Breast epithelium (tissue), 4 donors: Measurements from ENCODE around the gene LUZP1. TPM values are rescaled to one million over a fixed set of nuclear protein-coding genes. Genes with fewer than 3 reads are reported as not detected.

Source experiments
- DNase-seq, 2 donors: peaks; one replicate each; pipeline ENCODE4 v3.0.0-alpha.2; 2019; ENCODE audit warnings: low spot score in 2 of 2
- H3K27ac ChIP-seq, 2 donors: fragments of 200-600 bp; sonication (generic) in 1 of 2; one replicate each; pipeline ENCODE4 v1.5.1; 2016 to 2019; ENCODE audit warnings: mild to moderate bottlenecking in 1 of 2
- H3K27me3 ChIP-seq, 2 donors: fragments of 200-600 bp; sonication (generic) in 1 of 2; one replicate each; pipeline versions ENCODE4 v1.5.1 to v1.6.0; 2017 to 2019; ENCODE audit warnings: control low read depth in 1 of 2, mild to moderate bottlenecking in 1 of 2
- H3K36me3 ChIP-seq: fragments of 200-600 bp; one replicate; pipeline ENCODE4 v1.5.1; 2019
- H3K4me1 ChIP-seq, 2 donors: fragments of 200-600 bp; sonication (generic); one replicate each; pipeline ENCODE4 v1.5.1; 2016 to 2019; ENCODE audit warnings: control low read depth in 1 of 2
- H3K4me3 ChIP-seq, 3 donors: fragments of 200-600 bp; sonication (generic); 1 replicate in 2 of 3; 2 replicates in 1 of 3; pipeline ENCODE4 v1.5.1; 2016 to 2019; ENCODE audit warnings: mild to moderate bottlenecking in 3 of 3, moderate library complexity in 2 of 3
- H3K9me3 ChIP-seq, 2 donors: fragments of 200-600 bp; sonication (generic) in 1 of 2; one replicate each; pipeline ENCODE4 v1.5.1; 2016 to 2019; ENCODE audit warnings: control low read depth in 1 of 2
- POLR2A ChIP-seq: fragments of 450-650 bp; IDR thresholded peaks from one replicate; pipeline ENCODE4 v1.6.1; 2016; ENCODE audit warnings: antibody characterized with exemption, mild to moderate bottlenecking, moderate library complexity
- POLR2AphosphoS5 ChIP-seq, 3 donors: sonication (generic); formaldehyde crosslinking; IDR thresholded peaks; one replicate each; pipeline ENCODE4 v1.6.1; 2017; ENCODE audit warnings: antibody characterized with exemption in 3 of 3
- intact Hi-C: fragments of 100-400 bp; cut with DNase I; formaldehyde crosslinking; loops from one replicate; pipeline ENCODE4 v1.15.1; 2023; ENCODE audit warnings: low total_unique reads
- total RNA-seq, 3 donors: library from RNA; depleted of rRNA; stranded (reverse); fragments of >200 nt; gene quantifications; one replicate each; pipeline ENCODE4 v1.1.0, GENCODE V29; 2016
- TF ChIP-seq, protein P1 (sequence below), 3 donors: fragments of 450-650 bp; IDR thresholded peaks; one replicate each; pipeline ENCODE4 v1.5.1; 2016 to 2017; ENCODE audit warnings: antibody characterized with exemption in 3 of 3, mild to moderate bottlenecking in 3 of 3, moderate library complexity in 3 of 3

Gene LUZP1
- total RNA-seq, 3 donors from 2014 or later = 21.0 to 26.6 (median 24.6) TPM

DNA sequence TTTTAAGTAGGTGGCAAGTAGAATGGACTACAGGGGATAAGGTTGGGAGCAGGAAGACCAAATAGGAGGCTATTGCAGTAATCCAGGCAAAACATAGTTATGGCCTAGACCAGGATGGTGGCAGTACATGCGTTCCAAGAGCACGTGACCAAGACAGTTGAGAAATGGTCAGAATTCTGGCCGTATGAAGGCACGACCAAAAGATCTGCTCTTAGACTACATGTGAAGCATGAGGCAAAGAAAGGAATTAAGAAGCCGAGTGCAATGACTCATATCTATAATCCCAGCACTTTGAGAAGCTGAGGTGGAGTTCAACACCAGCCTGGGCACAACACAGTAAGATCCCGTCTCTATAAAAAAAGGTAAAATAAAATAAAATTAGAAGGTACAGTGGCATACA is 71.3 kb downstream of the LUZP1 start:
- Histone ChIP-seq H3K4me1 (peaks cover 3 to 5% of the 10 kb centered on the region in 2 donors), H3K4me3 (no peak overlapping the region), H3K27me3 (no peaks in the 10 kb centered on the region), H3K9me3 (no peaks in the 10 kb centered on the region), H3K36me3 (no peaks in the 10 kb centered on the region), H3K27ac (no peak overlapping the region)
- intact Hi-C loops = loop anchor here (5.0 kb wide), 1 partner anchor 85 kb away; no protein-coding TSS in a partner anchor
- TF ChIP-seq, protein P1, sequence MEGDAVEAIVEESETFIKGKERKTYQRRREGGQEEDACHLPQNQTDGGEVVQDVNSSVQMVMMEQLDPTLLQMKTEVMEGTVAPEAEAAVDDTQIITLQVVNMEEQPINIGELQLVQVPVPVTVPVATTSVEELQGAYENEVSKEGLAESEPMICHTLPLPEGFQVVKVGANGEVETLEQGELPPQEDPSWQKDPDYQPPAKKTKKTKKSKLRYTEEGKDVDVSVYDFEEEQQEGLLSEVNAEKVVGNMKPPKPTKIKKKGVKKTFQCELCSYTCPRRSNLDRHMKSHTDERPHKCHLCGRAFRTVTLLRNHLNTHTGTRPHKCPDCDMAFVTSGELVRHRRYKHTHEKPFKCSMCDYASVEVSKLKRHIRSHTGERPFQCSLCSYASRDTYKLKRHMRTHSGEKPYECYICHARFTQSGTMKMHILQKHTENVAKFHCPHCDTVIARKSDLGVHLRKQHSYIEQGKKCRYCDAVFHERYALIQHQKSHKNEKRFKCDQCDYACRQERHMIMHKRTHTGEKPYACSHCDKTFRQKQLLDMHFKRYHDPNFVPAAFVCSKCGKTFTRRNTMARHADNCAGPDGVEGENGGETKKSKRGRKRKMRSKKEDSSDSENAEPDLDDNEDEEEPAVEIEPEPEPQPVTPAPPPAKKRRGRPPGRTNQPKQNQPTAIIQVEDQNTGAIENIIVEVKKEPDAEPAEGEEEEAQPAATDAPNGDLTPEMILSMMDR (IDR thresholded peaks at IDR 0.05) = no peak
- no peak for DNase-seq

DNA sequence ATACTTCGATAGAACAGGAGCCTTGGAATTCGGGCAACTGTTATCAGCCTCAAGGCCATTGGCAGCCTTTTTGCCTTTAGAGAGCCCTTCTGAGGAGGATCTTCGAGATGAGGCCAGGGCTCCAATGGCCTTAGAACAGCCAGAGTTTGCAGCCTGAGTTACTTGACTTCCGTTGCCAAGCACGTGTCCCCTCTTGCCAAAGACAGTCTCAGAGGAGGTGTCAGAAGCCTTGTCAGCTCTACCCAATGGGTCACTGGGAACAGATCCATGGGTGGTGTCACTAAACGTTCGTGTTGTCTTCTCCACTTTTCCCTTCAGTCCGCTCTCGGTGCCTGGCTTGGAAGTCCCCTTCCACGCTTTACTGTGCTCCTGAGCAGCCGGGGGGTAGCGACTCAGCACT is 76.2 kb downstream of the LUZP1 start:
- TF ChIP-seq, protein P1 (IDR thresholded peaks at IDR 0.05) = no peak
- TF ChIP-seq POLR2AphosphoS5 (IDR thresholded peaks at IDR 0.05) = no peak
- no peak for TF ChIP-seq POLR2A
- intact Hi-C loops = no loop called here
- Histone ChIP-seq H3K4me3 (no peak overlapping the region), H3K27me3 (no peaks in the 10 kb centered on the region), H3K36me3 (peaks cover 9% of the 10 kb centered on the region), H3K4me1 (no peaks in the 10 kb centered on the region), H3K9me3 (no peaks in the 10 kb centered on the region), H3K27ac (no peak overlapping the region)
- no peak for DNase-seq

GRCh38 chr1:23091545-23091944 is 77.1 kb downstream of the LUZP1 start:
- Histone ChIP-seq H3K27me3 (no peaks in the 10 kb centered on the region), H3K27ac (no peak overlapping the region), H3K4me3 (no peak overlapping the region), H3K9me3 (no peaks in the 10 kb centered on the region), H3K4me1 (no peaks in the 10 kb centered on the region), H3K36me3 (peaks cover 9% of the 10 kb centered on the region)
- DNase-seq = no peak
- intact Hi-C loops = no loop called here
- TF ChIP-seq, protein P1 (IDR thresholded peaks at IDR 0.05) = no peak
- no peak for TF ChIP-seq POLR2AphosphoS5 (IDR thresholded peaks at IDR 0.05)
- no peak for TF ChIP-seq POLR2A

GRCh38 chr1:23090056-23090455 is 78.6 kb downstream of the LUZP1 start:
- H3K4me1 ChIP-seq = no peaks in the 10 kb centered on the region
- H3K27ac ChIP-seq = no peak overlapping the region
- H3K36me3 ChIP-seq = peaks cover 9% of the 10 kb centered on the region
- TF ChIP-seq POLR2AphosphoS5 (IDR thresholded peaks at IDR 0.05) (no peak), POLR2A (no peak)
- TF ChIP-seq, protein P1 (IDR thresholded peaks at IDR 0.05) = no peak
- H3K27me3 ChIP-seq = no peaks in the 10 kb centered on the region
- H3K9me3 ChIP-seq = no peaks in the 10 kb centered on the region
- intact Hi-C loops = no loop called here
- H3K4me3 ChIP-seq = no peak overlapping the region
- no peak for DNase-seq

- no peak for DNase-seq
- H3K4me3 ChIP-seq = no peak overlapping the region
- H3K27ac ChIP-seq = no peak overlapping the region
- intact Hi-C loops = no loop called here
- no peaks in the 10 kb centered on the region for H3K9me3 ChIP-seq
- H3K27me3 ChIP-seq = no peaks in the 10 kb centered on the region
- peaks cover 0 to 6% of the 10 kb centered on the region in 2 donors for H3K4me1 ChIP-seq
- TF ChIP-seq, protein P1 (IDR thresholded peaks at IDR 0.05) = no peak
- TF ChIP-seq POLR2A (no peak), POLR2AphosphoS5 (IDR thresholded peaks at IDR 0.05) (no peak)
- peaks cover 9% of the 10 kb centered on the region for H3K36me3 ChIP-seq
Measured at GRCh38 chr1:23088027-23088426, 80.6 kb downstream of the LUZP1 start.
